HG03097 (cell line): ENCODE results near the gene F7.

ENCODE experiments used
- ATAC-seq: cut with Tn5 transposase; IDR thresholded peaks from one replicate; pipeline ENCODE4 v1.9.1; 2021; ENCODE audit not compliant: unreplicated experiment, low FRiP score

Gene F7

DNA sequence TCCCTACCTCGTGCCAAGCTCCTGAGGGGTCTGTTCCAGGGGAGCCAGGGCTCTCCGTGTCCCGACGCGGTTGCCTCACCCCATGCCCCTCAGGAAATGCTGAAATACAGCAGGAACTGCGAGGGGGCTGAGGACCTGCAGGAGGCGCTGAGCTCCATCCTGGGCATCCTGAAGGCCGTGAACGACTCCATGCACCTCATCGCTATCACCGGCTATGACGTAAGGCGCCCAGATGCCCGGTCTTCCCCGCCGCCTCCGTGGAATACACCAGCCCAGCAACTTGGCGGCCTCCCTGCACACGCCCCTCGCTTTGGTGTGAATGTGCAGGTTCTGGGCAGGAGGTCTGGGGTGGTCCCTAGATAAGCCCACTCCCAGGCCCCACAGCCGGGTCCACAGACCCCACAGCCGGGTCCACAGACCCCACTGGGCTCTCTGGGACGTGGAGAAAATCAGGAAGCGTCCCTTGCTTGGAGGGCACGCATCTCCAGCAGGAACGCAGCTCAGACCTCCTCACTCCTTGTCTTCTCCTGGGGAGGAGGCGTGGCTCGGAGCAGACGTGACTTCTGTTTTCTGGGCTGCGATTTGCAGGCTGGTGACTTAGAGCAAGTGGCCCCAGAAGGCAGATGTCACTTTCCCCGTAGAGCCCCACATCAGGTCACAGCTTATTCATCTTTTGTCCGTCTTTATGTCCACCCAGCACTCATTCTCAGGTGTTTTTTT lies 19.4 kb upstream of the F7 start:
- no peak for ATAC-seq

DNA sequence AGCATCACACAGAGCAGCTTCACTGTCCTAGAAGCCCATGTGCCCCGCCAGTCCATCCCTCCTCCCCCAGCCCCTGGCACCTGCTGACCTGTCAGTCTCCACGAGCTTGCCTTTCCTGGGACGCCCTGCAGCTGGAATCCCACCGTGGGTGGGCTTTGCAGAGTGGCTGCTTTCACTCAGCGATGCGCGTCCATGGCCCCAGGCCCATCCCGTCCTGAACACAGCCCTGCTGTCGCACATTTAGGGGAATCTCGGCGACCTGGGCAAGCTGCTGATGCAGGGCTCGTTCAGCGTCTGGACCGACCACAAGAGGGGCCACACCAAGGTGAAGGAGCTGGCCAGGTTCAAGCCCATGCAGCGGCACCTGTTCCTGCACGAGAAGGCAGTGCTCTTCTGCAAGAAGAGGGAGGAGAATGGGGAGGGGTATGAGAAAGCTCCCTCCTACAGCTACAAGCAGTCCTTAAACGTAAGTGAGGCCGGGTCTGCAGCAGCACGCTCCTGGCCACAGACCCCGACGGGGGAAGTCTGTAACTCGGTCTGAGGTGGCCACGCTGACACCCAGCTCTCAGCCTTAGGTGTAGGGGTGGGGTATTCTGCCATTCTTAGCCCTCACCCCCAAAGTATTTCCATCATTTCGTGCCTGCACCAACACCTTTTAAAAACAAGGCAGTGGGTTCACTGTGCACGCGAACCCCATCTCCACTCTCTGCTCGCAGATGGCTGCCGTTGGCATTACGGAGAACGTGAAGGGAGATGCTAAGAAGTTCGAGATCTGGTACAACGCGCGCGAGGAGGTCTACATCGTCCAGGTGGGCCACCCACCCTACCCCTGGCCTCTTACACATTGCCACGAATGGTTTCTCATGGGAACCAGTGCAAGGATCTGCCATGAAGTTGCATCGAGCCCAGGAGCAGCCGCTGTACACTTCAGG lies 18.3 kb upstream of the F7 start:
- no peak for ATAC-seq

DNA sequence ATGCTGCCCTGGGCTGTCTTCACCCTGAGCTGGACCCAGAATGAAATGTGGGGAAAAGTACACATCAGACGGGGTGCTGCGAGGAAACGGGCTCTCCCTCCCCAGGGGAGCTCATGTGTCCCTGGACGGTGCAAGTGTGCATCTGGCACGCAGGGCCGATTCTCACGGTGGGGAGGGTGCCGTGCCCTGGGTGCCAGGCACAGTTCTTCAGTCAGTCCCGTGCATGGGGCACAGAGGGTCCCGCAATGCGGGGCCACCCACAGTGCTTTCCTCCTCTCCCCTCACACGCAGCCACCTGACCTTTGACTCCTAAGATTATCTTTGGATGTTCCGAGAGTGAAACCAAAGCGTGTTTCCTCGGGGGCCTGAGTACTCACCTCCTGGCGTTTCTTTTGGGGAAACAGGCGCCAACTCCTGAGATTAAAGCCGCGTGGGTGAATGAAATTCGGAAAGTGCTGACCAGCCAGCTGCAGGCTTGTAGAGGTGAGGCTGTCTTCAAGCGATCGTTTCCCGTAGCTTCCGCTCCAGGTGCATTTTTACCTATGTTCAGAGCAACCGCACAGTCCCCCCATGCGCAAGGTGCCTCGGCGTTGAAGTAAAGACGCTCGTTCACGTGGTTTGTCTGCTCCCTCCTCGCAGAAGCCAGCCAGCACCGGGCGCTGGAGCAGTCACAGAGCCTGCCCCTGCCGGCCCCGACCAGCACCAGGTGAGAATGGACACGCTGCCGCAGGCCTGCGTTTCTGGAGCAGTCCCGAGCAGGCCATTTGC lies 17.5 kb upstream of the F7 start:
- no peak for ATAC-seq

DNA sequence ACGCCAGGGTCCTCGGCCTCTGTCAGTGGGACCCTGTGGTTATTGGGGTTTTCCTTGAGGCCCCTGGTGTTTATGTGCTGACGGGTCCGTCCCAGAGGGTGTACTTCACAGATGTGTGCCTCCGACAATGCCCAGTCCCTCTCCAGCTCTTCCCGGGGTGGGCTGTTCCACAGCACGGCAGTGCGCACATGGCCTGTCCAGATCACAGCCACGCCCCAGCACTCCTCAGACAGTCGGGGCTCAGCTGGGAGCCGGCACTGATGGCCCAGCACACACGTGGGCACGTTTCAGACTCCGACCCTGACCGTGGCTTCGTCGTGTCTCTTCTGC lies 16.9 kb upstream of the F7 start:
- ATAC-seq = no peak

DNA sequence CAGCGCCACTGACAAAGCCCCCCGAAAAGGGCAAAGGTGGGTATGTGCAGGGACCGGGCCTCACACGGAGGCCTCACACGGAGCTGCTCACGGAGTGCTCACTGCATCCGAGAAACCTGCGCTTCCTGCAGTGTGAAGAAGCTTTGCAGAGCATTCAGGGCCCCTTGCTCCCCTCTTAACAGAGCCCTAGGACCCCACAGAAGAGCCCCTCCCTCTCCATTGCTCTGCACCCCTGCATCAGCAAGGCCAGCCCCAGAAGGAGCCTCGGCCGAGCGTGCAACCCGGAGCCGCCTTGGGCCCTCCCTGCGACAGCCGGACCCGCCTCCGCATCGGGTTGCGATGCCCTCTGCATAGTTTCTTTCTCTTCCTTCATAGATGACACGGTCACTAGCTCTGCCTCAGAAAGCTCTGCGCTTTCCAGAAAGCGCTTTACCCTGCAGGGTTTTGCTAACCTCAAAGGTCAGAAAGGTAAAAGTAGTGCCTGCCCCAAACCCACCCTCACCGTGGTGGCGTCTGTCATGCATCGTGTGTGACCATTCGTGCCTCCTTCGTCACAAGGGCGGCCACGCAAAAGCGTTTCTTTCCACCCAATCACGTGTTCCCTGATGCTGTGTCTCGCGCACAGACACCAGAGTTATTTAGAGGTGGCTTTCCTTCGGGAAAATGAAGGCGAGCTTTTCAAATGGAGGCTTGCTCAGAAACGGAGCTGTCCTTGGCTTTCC lies 15.7 kb upstream of the F7 start:
- no peak for ATAC-seq

DNA sequence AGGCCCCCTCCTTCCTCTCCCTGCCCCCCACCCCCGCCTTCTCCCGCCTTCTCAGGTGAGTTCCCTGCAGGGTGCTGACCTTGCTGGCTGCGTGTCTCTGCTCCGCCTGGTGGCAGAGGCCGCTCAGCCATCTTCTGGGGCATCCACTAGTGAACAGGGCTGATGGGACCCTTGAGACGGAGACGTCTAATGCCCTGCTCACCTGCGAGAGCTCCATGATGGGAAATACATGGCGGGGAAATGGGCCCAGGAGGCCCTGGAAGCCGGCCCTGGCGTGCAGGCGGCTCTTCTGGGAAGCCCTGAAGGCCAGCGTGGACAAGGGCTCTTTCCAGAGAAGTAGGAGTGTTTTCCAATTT lies 15.2 kb upstream of the F7 start:
- no peak for ATAC-seq

DNA sequence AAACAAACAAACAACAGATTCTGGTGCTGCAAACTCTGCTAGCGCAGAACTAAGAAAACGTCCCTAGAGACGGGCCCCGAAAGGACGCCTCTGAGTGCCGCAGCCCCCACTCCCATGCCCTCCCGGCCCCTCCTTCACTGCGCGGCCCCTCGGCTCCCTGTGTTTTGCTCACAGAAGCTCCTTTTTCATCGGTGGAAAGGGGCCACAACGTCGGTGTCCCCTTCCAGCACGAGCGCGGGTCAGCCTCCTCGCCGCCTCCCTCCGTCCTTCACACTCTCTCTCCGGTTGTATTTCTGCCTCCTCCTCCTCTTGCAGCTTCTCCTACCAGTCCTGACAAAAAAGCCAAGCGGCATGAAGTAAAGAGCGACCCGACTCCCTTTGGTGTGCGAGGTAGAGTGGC lies 14.8 kb upstream of the F7 start:
- no peak for ATAC-seq

DNA sequence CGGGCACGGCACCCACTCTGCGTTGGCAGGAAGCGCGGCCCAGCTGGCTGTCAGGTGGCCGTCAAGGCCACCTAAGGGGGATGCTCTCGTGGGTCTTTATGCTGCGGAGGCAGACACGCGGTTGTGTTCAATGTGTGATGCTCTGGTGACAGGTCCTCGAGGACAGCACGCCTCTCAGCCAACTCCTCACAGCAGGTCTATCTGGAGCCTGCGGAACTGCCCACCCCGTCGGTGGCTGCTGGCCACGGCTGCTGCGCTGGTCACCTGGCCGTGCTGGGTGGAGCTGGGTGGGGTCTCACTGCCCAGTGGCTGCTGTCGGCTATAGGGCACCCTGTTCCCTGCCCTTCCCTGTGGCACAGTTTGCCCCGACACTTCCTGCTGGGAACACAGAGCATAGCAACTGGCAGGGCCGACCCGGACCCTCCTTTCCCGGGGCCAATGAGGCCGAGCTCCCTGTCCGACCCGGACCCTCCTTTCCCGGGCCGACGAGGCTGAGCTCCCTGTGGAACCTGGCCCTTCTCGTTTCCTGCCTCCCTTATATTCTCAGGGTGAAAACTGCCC lies 14.3 kb upstream of the F7 start:
- ATAC-seq = no peak

DNA sequence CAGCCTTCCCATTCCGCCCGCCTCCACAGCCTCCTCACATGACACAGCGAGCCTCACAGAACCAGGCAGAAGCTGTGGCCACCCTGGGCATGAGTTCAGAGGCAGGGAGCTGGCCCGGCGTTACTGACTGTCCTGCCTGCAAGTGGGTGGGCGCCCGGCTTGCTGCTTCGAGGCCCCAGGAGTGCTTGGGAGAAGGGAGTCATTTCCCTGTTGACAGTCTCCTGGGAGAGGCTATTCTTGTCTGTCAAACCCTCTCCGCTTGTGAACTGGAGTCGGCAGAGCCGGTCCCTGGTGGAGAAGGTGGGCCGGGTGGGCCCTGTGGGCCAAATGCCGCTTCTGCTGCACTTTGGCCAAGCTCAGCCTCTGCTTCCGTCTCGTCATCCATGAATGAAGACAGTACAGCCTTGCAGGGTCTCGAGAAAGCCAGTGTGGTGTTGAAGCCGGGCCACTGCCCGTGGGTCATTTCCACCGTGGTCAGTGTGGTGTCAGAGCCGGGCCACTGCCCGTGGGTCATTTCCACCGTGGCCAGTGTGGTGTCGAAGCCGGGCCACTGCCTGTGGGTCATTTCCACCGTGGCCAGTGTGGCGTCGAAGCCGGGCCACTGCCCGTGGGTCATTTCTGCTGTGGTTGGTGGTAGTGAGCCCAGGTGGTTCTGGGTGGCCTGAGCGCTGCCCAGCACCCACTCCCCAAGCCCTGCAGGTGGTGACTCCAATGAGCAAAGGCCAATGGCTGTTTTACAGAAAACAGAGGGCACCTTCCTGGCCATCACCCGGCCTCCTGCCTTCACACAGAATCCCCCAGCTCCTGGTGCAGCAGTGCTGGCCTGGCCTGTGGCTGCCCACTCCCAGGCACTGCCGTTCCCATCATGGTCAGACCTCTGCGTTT lies 13.5 kb upstream of the F7 start:
- ATAC-seq = no peak

DNA sequence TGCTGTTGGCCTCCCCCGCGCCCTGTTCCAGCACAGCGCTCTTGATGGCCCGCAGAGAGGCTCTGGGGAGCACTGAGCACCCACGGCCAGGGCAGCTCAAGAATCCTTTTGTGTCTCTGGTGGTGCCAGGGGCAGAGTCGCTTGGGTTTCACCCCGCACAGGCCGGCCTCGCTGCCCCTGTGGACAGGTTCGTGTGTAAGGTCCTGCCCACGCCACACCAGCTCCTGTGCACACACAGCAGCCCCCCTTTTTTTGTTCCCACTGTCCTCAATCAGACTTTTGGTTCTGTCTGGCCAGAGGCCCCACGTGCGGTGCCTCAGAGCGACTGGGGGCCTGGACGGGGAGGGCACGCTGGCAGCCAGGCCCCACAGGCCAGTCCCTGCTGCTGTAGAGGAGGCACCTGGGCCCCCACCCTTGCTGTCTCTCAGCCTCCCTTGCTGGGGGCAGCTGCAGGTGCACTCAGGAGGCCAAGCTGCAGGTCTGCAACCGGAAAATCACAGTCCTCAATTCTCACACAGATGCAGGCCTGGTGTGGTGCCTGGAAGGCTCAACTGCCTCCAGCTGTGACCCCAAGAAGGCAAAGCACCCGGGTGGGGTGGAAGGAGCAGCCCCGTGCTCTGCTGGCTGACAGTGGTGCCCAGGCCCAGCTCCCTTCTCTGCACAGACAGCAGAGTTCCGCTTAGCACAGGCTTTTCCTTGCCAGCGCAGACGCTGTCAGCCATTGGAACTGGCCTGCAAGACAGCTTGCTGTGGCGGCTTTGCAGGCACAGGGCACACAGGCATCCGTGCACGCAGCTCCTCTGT lies 12.6 kb upstream of the F7 start:
- no peak for ATAC-seq

DNA sequence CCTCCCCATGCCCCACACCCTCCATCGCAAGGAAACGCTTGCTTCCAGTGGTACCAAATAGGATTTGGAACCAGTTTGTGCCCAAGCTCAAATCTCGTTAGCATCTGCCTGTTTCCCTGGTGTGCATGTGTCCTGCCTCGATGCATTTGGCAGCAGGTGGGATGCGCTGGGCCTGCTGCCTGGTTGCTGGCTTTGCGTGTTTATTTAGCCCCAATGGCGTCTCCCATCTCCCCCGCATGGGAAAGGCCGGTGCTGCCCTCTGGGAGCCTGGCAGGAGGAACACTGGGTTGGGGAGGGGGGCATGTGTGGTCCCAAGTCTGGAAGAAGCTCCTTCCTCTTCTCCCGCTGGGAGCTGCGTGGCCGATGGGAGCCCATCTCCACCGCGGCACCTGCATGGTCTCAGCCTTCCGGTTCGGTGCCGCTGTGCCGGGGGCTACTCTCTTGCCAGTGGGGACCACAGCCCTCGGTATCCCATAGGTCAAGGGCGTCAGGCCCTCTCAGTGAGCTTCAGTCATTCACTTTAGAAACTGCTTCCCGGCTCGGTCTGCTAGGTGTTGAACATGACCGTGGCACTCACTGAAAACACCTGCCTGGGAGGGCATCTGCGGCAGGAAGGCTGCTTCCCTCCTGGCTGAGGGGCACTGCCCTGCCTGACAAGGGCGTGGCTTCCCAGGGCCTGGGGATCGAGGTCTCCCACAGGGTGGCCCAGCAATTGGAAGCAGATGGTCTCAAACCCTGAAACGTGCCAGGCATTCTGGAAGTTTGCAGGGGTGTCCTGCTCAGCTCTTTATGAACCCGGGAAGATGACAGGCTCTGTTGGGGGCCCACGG lies 11.8 kb upstream of the F7 start:
- no peak for ATAC-seq

DNA sequence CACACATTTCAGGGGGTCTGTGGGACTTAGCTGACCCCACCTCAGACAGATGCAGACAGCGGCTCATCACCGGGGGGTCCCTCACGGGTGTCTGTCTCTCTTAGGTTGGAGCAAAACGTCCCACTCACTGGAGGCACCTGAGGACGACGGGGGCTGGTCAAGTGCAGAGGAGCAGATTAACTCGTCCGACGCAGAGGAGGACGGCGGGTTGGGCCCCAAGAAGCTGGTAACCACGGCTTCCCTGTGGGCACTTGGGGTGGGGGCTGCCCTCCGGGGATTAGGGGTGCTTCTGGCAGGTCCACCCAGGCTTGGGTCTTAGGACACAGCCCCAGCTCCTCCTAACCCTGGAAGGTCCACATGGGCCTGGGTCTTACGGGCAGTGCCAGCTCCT lies 11.2 kb upstream of the F7 start:
- no peak for ATAC-seq

DNA sequence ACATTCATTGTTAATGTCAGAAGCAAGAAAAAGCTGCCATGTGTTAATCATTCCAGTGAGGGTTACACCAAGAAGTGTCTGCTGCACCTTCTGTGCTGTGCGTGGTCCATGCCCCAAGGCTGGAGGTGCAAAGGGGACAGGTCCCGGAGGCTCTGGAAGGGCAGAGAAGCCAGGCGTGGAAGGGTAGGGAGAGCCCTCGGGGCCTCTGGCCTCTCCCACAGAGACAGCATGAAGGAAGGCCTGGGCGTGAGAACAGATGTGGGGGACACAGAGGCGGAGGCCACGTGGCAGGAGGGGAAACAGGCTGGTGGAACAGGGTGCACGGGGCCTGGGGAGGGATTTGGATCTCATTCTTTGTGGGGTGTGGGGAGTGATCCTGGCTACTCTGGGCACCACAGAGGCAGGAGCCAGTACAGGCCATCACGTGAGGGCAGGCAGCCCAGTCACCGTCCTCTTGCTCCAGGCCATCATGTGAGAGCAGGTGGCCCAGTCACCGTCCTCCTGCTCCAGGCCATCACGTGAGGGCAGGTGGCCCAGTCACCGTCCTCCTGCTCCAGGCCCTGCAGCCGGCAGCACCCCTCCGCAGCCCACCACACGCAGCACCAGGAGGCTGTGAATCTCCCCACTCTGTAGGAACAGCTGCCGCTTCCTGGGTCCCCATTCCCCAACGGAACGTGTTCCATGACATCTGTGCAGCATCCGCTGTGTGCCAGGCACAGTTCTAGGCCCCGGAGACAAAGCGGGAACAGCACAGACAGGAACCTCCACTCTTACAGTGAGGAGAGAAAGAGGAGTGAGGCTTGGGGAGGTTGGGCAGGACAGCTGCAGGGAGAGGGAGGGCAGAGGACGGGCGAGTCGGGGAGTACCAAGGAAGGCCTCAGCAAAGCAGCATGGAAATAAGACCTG lies 10.2 kb upstream of the F7 start:
- ATAC-seq = no peak

DNA sequence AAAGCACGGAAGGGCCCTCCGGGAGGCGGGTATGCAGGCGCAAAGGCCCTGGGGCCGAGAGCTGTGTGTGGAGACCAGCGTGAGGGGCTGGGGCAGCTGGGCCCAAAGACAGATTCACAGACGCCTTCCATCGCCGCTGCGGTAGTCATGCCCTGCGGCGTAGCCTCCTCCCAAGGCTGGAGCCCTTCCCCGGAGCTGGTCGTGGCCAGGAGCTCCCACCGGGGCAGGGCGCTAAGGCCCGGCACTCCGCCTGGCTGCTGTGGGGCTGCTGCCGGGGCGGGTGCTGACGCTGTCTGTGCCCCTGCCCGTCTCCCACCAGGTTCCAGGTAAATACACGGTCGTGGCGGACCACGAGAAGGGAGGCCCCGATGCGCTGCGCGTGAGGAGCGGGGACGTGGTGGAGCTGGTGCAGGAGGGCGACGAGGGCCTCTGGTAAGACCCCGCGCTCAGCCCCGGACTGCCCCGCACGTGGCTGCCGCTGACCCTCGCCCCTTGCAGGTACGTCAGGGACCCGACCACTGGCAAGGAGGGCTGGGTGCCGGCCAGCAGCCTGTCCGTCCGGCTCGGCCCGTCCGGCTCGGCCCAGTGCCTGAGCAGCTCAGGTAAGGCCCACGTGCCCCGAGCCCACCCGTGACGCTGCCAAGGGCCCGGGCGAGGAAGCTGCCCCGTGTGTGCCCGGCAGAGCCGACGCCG lies 9.4 kb upstream of the F7 start:
- ATAC-seq = no peak

DNA sequence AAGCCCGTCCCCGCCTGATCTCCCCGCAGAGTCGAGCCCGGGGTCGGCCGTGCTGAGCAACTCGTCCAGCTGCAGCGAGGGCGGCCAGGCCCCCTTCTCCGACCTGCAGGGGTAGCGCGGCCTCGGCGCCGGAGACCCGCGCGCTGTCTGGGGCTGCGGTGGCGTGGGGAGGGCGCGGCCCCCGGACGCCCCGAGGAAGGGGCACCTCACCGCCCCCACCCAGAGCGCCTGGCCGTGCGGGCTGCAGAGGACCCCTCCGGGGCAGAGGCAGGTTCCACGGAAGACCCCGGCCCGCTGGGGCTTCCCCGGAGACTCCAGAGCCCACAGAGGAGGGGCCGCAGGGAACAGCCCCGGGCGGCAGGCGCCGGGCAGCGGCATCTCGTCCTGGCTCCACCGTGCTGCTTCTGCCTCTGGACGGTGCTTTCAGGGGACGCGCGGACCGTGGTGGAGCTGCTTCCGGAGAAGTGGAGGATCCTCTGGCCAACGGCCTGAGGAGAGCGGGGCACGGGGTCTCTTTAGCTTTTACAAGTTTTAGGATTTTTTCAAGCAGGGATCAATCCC lies 8.8 kb upstream of the F7 start:
- no peak for ATAC-seq

DNA sequence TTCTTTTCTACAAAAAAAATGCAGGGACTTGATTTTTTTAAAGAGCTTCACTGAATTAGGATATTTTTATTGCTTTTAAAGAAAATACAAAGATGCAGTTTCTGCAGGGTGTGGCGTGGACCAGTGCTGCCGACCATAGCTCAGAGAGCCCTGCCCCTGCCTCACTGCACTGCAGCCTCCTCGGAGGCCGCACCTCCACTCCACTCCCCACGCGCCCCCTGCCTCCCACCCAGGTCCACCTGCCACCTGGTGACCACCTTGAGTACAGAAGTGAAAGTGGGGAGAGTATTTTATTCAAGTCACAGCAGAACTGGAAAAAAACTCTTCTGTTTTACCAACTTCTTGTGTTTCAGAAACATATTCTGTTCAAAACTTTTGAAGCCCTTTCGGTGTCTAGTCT lies 7.9 kb upstream of the F7 start:
- no peak for ATAC-seq
